Suprapubic skin (tissue), 2 donors: ENCODE measurements around the gene VTI1A.

Source experiments
- EP300 ChIP-seq: sonication (generic); formaldehyde crosslinking; IDR thresholded peaks from one replicate; pipeline ENCODE4 v1.6.1; 2017; ENCODE audit warnings: antibody characterized with exemption
- POLR2A ChIP-seq, 2 donors: fragments of 450-650 bp; IDR thresholded peaks; one replicate each; pipeline ENCODE4 v1.6.1; 2017; ENCODE audit warnings: antibody characterized with exemption in 2 of 2, mild to moderate bottlenecking in 2 of 2, moderate library complexity in 2 of 2

- TF ChIP-seq EP300 = no peak
- TF ChIP-seq POLR2A (IDR thresholded peaks at IDR 0.05) = no peak
These were observed 17.9 kb upstream of the VTI1A start for GRCh38 chr10:112429147-112429546.
